ENCODE measurements around the gene PRPSAP1. TPM values are rescaled to one million over a fixed set of nuclear protein-coding genes. Genes with fewer than 3 reads are reported as not detected.

The PRPSAP1 gene
- total RNA-seq, 1 donor from 2014 or later = 57.5 TPM

DNA sequence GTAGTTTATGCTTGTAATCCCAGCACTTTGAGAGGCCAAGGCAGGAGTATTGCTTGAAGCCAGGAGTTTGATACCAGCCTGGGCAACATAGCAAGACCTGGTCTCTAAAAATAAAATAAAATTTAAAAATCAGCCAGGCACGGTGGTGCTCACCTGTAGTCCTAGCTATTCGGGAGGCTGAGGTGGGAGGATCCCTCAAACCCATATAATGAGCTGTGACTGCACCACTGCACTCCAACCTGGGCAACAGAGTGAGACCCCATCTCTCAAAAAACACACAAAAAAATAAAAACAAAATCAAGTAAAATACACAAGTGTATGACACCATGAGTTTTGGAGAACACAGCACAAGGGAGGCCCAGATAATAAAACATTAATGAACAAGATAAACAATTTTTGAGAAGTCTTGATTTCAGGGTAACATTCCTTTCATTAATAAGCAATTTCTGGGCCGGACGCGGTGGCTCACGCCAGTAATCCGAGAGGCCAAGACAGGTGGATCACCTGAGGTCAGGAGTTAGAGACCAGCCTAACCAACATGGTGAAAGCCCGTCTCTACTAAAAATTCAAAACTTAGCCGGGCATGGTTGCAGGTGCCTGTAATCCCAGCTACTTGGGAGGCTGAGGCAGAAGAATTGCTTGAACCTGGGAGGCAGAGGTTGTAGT, 17.9 kb downstream of the PRPSAP1 start:
- TF ChIP-seq, protein P1, sequence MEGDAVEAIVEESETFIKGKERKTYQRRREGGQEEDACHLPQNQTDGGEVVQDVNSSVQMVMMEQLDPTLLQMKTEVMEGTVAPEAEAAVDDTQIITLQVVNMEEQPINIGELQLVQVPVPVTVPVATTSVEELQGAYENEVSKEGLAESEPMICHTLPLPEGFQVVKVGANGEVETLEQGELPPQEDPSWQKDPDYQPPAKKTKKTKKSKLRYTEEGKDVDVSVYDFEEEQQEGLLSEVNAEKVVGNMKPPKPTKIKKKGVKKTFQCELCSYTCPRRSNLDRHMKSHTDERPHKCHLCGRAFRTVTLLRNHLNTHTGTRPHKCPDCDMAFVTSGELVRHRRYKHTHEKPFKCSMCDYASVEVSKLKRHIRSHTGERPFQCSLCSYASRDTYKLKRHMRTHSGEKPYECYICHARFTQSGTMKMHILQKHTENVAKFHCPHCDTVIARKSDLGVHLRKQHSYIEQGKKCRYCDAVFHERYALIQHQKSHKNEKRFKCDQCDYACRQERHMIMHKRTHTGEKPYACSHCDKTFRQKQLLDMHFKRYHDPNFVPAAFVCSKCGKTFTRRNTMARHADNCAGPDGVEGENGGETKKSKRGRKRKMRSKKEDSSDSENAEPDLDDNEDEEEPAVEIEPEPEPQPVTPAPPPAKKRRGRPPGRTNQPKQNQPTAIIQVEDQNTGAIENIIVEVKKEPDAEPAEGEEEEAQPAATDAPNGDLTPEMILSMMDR (conservative IDR thresholded peaks at IDR 0.05; ENCODE audit: low read depth, low read length) = no peak
- DNase-seq (ENCODE audit: low read depth) = no peak
- H3K4me3 ChIP-seq (ENCODE audit: low read depth, low read length) = no peak overlapping the region

DNA sequence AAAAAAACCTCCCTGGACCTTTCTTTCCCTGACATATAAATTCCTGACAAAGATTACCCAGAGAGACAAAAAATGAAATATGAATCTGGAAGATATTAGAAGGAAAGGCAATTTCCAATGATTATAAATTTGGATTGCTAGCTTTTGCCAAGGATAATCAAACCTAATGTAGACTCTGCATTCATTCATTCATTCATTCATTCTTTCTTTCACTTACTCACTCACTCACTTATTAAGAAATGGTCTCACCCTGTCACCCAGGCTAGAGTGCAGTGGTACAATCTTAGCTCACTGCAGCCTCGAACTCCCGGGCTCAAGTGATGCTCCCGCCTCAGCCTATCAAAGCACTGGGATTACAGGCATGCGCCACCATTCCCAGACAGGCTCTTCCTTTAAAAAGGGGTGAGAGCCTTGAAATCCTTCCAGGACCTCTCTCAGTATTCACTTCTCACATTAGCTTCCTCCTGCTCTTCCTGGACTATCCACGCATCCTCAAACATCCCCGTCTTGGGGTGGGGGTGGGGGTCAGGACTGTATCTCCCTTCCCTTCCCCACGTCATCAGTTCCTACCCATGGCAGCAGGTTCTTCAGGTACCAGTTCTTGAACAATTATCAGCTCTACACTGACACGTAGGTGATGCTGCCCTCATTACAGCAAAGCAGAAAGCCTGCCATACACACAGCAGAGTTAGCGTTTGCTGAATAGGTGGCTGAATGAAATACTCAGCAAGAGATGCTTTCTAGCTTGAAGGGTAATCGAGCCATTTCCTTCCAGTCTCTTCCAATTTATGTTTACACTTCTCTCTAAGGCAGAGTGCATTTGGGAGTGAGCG, 19.8 kb downstream of the PRPSAP1 start:
- TF ChIP-seq, protein P1 (conservative IDR thresholded peaks at IDR 0.05; ENCODE audit: low read depth, low read length) = no peak
- DNase-seq (ENCODE audit: low read depth) = no peak

DNA sequence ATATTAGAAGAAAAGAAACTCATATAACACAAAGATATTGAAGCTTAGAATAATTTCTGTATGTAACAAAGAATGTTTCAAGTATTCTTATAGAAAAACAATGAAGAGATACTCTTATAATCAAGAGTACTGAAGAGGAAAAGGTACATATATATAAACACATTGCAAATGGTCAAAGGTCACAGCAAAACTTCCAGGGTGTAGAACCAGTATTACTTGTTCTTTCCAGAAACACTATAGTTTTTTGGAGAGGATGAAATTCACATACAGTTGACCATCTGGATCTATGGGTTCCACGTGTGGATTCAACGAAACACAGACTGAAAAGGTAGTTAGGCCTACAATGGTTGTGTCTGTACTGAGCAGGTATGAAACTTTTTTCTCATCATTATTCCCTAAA, 22.6 kb downstream of the PRPSAP1 start:
- H3K4me3 ChIP-seq (ENCODE audit: low read depth, low read length) = no peak overlapping the region
- TF ChIP-seq, protein P1 (conservative IDR thresholded peaks at IDR 0.05; ENCODE audit: low read depth, low read length) = no peak
- no peak for DNase-seq (ENCODE audit: low read depth)

More for the DNA sequence above, 19.8 kb downstream of the PRPSAP1 start:
- H3K4me3 ChIP-seq (ENCODE audit: low read depth, low read length) = no peak overlapping the region

DNA sequence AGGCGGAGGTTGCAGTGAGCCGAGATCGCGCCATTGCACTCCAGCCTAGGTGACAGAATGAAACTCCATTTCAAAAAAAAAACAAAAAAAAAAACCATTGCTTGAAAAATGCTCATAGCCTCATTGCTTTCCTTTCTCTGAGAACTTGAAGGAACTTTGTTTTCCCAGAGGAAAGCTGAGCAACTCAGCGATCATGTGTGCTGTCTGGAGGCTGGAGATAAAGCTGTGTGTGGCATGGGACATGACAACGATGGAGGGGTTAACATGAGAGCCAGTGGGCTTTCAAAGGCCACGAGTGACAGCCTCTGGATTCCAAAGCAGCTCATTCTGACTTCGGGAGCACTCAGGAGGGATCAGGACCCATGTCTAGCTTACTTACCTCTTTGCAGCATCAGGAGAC, 24.1 kb downstream of the PRPSAP1 start:
- no peak for DNase-seq (ENCODE audit: low read depth)
- H3K4me3 ChIP-seq (ENCODE audit: low read depth, low read length) = no peak overlapping the region
- TF ChIP-seq, protein P1 (conservative IDR thresholded peaks at IDR 0.05; ENCODE audit: low read depth, low read length) = no peak

DNA sequence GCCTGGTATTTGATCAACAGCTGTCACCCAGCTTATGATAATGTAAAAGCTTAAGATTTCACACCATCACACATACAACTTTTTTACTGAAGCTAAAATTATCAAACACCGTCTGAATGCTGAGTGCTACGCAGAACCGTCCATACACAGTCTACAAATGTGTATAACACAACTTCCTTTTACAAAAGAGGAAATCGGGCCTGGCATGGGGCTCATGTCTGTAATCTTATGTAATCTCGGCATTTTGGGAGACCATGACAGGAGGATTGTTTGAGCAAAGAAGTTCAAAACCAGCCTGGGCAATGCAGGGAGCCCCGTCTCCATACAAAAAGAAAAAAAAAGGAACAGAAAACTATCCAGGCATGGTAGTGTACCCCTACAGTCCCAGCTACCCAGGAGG, 26.0 kb downstream of the PRPSAP1 start:
- TF ChIP-seq, protein P1 (conservative IDR thresholded peaks at IDR 0.05; ENCODE audit: low read depth, low read length) = no peak
- DNase-seq (ENCODE audit: low read depth) = no peak
- no peak overlapping the region for H3K4me3 ChIP-seq (ENCODE audit: low read depth, low read length)

DNA sequence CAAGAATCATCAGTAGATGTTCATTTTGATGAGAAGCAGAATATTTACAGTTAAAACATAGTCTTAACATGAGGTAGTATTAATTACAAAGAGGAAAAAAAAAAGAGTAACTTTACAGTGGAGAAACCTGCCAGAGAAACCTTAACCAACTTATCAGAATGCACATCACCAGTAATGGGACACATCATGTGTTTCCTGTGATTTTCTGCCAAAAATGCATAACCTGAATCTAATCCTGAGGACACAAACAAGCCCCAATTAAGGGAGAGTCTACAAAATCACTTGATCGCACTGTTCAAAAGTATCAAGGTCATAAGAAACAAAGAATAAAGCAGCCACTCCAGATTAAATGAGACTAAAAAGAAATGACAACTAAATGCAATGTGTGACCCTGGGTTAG, 27.4 kb downstream of the PRPSAP1 start:
- TF ChIP-seq, protein P1 (conservative IDR thresholded peaks at IDR 0.05; ENCODE audit: low read depth, low read length) = no peak
- H3K4me3 ChIP-seq (ENCODE audit: low read depth, low read length) = no peak overlapping the region
- no peak for DNase-seq (ENCODE audit: low read depth)

Measured in epithelial cell of proximal tubule (primary cell).